C4-2B (cell line): ENCODE data around the gene FSTL4.

ENCODE experiments used
- ZFX ChIP-seq: fragments of 450-650 bp; IDR thresholded peaks from 2 replicates; pipeline ENCODE4 v1.6.1; 2017
- TF ChIP-seq, protein P1 (sequence below): fragments of 450-650 bp; conservative IDR thresholded peaks from 2 replicates; pipeline ENCODE4 v1.5.1; 2017; ENCODE audit warnings: mild to moderate bottlenecking

DNA sequence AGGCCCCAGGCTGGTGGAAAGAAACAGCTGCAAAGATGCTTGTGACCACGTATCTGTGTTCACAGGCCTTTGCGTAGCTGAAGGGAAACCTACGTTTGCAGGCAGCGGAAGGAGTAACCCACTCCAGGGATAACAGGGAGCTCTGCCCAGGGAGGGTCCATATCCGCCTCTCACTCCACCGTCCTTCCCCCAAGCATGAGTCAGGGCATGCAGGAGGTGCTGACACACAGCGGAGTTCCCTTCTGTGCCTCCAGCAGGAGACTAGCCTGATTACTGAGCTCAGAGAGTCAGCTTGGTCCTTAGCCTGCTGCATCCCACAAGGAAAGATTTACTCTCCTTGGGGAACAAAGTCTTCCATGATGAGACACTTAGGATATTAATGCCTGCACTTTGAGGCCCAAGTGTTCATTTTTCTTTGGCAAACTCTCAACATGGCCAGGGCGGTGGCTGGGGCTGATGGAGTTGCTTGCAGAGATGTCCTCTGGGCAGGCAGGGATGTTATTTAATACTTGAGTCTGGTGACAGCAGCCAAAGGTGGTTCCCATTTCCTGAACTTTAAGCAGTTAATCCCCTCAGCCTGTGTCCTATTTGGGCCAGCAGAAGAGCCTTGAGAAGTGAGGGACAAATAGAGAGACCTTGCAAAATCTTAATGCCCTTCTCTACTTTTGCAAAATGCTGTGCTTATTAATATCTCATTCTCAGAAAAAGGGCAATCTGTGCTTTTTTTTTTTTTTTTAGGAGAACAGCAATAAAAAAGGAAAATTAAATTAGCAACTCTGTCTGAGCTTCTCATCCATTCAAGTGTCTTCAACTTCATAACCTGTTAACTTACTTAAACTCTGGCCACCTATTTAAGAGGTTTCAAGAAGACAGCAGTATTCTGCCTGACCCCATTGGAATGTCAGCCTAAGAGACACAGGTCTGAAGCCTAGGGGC, 338.4 kb downstream of the FSTL4 start:
- TF ChIP-seq, protein P1, sequence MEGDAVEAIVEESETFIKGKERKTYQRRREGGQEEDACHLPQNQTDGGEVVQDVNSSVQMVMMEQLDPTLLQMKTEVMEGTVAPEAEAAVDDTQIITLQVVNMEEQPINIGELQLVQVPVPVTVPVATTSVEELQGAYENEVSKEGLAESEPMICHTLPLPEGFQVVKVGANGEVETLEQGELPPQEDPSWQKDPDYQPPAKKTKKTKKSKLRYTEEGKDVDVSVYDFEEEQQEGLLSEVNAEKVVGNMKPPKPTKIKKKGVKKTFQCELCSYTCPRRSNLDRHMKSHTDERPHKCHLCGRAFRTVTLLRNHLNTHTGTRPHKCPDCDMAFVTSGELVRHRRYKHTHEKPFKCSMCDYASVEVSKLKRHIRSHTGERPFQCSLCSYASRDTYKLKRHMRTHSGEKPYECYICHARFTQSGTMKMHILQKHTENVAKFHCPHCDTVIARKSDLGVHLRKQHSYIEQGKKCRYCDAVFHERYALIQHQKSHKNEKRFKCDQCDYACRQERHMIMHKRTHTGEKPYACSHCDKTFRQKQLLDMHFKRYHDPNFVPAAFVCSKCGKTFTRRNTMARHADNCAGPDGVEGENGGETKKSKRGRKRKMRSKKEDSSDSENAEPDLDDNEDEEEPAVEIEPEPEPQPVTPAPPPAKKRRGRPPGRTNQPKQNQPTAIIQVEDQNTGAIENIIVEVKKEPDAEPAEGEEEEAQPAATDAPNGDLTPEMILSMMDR = no peak
- TF ChIP-seq ZFX = no peak
